GM10248 (cell line): Measurements from ENCODE around the gene PLET1.

ENCODE experiments used
- CTCF ChIA-PET: fragments of 300-600 bp; sonication (Branson Sonifier 250); formaldehyde crosslinking; extraction: SDS; loops from one replicate; lab custom pipeline; 2021; ENCODE audit warnings: antibody characterized with exemption; lab: Yijun Ruan, JAX
- POLR2A ChIA-PET: fragments of 350-650 bp; sonication (Branson Sonifier 250); formaldehyde crosslinking; extraction: SDS; loops from one replicate; lab custom pipeline; 2020; ENCODE audit warnings: antibody characterized with exemption; lab: Yijun Ruan, JAX
- DNase-seq: peaks from one replicate; pipeline ENCODE4 v3.0.0; 2012; ENCODE audit errors: extremely low spot score
- TF ChIP-seq, protein P1 (sequence below): IDR thresholded peaks from 2 replicates; pipeline ENCODE4 v1.5.1; 2012; ENCODE audit warnings: mild to moderate bottlenecking, low read depth; ENCODE audit errors: extremely low read depth, missing control alignments, control extremely low read depth

Gene PLET1

DNA sequence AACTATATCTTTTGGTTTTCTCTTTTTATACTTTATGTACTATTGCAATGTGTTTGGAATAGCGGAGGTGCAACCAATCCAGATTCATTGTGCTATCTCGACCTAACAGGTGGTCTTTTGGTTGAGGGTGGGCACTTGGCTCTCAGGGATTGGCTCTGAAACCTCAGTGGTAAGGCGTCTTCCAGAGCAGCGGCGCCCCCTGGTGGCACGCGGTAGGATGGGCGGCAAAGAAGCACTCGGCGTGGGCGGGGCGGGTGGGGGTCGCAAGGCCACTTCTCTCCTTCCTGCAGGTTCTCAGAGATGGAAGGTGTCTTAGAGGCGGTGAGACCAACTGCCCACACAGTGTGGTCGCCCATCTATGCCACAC, 19.2 kb upstream of the PLET1 start:
- ChIA-PET CTCF (interaction anchor here (0.6 to 17.5 kb wide), 53 partner anchors 8 to 1238 kb away, joined by 3 to 374 read pairs (median 5); partner anchors contain the start of genes ALG9, PTS, SDHD and TIMM8B), POLR2A (interaction anchor here (0.7 to 0.9 kb wide), 3 partner anchors 54 to 812 kb away, joined by 3 to 9 read pairs (median 3); partner anchors contain the start of gene PTS)
- TF ChIP-seq, protein P1, sequence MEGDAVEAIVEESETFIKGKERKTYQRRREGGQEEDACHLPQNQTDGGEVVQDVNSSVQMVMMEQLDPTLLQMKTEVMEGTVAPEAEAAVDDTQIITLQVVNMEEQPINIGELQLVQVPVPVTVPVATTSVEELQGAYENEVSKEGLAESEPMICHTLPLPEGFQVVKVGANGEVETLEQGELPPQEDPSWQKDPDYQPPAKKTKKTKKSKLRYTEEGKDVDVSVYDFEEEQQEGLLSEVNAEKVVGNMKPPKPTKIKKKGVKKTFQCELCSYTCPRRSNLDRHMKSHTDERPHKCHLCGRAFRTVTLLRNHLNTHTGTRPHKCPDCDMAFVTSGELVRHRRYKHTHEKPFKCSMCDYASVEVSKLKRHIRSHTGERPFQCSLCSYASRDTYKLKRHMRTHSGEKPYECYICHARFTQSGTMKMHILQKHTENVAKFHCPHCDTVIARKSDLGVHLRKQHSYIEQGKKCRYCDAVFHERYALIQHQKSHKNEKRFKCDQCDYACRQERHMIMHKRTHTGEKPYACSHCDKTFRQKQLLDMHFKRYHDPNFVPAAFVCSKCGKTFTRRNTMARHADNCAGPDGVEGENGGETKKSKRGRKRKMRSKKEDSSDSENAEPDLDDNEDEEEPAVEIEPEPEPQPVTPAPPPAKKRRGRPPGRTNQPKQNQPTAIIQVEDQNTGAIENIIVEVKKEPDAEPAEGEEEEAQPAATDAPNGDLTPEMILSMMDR = peak; percentile 84
- DNase-seq = peak; percentile 79

DNA sequence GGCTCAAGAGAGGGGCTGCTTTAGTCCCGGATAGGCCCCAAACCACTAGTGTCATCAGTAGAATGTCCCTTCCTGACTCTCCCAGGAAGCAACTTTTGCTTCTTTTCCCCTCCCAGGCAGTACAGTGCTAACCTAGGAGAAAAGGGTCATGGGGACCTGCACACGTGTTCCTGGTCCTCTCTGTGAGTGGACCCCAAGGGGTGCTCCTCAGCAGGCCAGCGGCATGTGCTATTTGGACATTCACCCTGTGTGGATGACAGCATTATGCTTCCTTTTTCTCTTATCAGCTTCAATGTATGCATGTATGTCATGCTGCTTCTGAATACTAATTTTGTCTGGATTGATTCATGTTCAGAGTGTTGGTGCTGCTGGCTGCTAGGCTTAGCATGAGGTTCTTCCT, 18.1 kb upstream of the PLET1 start:
- POLR2A ChIA-PET = no interaction called here
- CTCF ChIA-PET = interaction anchor here (1.0 to 17.5 kb wide), 15 partner anchors 7 to 1010 kb away, joined by 3 to 374 read pairs (median 21); partner anchors contain the start of genes ALG9 and PTS
- TF ChIP-seq, protein P1 = no peak

DNA sequence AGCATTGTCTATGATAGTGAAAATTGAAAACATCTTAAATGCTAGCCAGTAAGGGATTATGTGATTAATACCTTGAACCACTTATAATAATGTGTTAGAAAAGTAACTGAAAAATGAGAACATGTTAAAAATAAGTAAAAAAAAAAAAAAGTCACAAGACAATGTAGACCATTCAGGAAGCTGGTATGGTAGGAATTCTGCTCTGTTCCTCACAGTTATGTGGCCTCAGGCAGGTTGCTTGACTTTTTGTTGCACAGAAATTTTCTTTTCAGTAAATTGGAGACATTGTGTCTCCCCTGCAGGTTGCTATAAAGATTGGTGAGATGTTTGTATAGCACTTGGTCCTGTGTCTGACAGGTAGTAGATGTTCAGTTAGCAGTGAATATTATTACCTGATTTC, 17.3 kb upstream of the PLET1 start:
- ChIA-PET POLR2A (no interaction called here), CTCF (interaction anchor here (1.0 to 17.5 kb wide), 4 partner anchors 13 to 176 kb away, joined by 3 to 374 read pairs (median 35); no protein-coding TSS in a partner anchor)
- TF ChIP-seq, protein P1 = no peak
- DNase-seq = no peak

More for the DNA sequence above, 18.1 kb upstream of the PLET1 start:
- no peak for DNase-seq

DNA sequence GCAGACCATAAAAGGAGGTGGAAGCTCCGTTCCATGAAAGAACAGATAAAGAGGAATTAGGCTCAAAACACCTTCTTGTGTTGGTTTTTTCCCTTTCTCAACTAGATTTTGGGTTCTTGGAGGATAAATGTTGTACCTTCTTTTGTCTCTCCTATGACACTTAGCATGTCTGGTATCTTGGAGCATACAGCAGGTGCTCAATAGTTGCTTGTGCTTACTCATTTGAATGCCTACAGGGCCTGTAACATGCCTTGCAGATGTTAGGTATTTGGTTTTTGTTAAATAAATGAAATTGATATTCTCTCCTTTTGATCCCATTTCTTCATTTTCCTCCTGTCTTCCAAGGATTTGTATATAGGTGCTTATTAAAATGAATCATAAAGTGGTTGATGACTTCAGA, 16.4 kb upstream of the PLET1 start:
- CTCF ChIA-PET = interaction anchor here (1.0 to 17.5 kb wide), 2 partner anchors 58 to 164 kb away, joined by 3 to 374 read pairs; no protein-coding TSS in a partner anchor

DNA sequence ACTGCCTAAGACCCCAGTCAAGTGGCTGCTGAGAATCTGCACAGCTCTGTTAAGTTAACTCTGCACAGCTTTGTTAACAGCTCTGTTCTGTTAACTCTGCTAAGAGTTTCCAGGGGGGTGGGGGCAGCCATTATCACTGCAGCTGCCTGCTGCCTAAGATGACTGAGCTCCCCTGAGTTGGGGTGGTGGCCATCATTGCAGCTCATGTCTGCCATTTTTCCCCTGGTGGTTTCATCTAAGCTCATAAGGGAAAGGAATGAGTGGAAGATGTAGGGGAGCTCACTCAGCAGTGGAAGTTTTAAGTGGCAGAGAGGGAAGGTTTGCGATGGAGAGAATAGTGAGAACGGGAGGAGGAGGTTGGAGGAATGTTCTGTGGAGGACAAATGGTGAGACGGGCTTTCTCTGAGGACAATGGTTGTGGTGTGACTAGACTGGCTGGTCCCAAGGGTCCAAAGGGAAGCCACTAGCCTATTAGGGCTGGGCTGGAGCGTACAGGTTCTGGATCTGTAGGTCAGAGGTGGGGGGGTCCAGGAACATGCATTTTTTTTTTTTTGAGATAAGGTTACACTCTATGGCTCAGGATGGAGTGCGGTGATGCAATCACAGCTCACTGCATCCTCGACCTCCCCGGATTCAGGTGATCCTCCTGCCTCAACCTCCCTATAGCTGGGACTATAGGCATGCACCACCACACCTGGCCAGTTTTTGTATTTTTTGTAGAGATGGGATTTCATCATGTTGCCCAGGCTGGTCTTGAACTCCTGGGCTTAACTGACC, 13.5 kb upstream of the PLET1 start:
- ChIA-PET CTCF (interaction anchor here (0.9 to 17.5 kb wide), 4 partner anchors 8 to 162 kb away, joined by 3 to 374 read pairs (median 4); no protein-coding TSS in a partner anchor), POLR2A (no interaction called here)
- TF ChIP-seq, protein P1 = no peak
- no peak for DNase-seq

More for the DNA sequence above, 16.4 kb upstream of the PLET1 start:
- no peak for DNase-seq
- TF ChIP-seq, protein P1 = no peak
- POLR2A ChIA-PET = no interaction called here

DNA sequence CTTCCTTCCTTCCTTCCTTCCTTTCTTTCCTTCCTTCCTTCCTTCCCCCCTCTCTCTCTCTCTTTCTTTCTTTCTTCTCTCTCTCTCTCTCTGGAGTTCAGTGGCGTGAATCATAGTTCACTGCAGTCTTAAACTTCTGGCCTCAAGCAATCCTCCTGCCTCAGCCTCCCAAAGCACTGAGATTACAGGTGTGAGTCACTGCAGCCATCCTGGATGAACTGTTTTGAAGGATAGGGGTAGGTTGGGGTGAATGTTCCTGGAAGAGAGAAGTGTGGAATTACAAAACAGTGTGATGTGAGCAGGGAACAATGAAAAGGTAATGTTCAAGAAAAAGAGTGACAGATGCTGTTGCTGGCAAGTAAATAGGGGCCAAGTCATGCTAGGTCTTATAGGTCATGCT, 12.4 kb upstream of the PLET1 start:
- TF ChIP-seq, protein P1 = no peak
- POLR2A ChIA-PET = no interaction called here
- CTCF ChIA-PET = interaction anchor here (1.0 to 17.5 kb wide), 4 partner anchors 8 to 1017 kb away, joined by 3 to 374 read pairs (median 15); no protein-coding TSS in a partner anchor
- DNase-seq = no peak
